HCT116 (cell line): ENCODE data around the gene MBNL2. TPM values are rescaled to one million over a fixed set of nuclear protein-coding genes. Genes with fewer than 3 reads are reported as not detected.

Source experiments
- ATAC-seq: fragments of 200-7000 bp; cut with Tn5 transposase; 2 replicates; pipeline ENCODE4 v1.9.1; 2020; ENCODE audit warnings: mild to moderate bottlenecking, moderate library complexity
- BruUV-seq: library from RNA; stranded (reverse); fragments of 400-500 nt; replicated peaks from 2 replicates; lab custom pipeline; 2021; lab: Mats Ljungman, UMichigan
- CTCF ChIA-PET: fragments of 300-600 bp; sonication (Branson Sonifier 250); formaldehyde crosslinking; loops from one replicate; lab custom pipeline; 2021; ENCODE audit warnings: antibody characterized with exemption; lab: Charles Lee
- POLR2A ChIA-PET: fragments of 300-600, 350-600 bp; sonication (Branson Sonifier 250); formaldehyde crosslinking; loops from one replicate; lab custom pipeline; 2021; ENCODE audit warnings: antibody characterized with exemption; lab: Charles Lee
- RAD21 ChIA-PET, 2 experiments: fragments of 300-600 bp; sonication (Branson Sonifier 250); formaldehyde crosslinking; loops; one replicate each; lab custom pipeline; 2023; ENCODE audit warnings: low total read pairs in 2 of 2; ENCODE audit not compliant: uncharacterized antibody in 2 of 2, unreplicated experiment in 2 of 2, low non-redundant PET in 1 of 2; lab: Charles Lee
- DNase-seq: peaks from one replicate; pipeline ENCODE4 v3.0.0-alpha.2; 2010; ENCODE audit warnings: low read depth, low spot score
- H2AFZ ChIP-seq: fragments of 200-600 bp; shearing (Covaris generic), sonication (generic); 2 replicates; pipeline ENCODE4 v1.6.1; 2017; ENCODE audit warnings: low read depth, mixed run types, mixed read lengths, antibody characterized with exemption, low read length; ENCODE audit not compliant: poor library complexity, severe bottlenecking
- H3K27ac ChIP-seq: 2 replicates; pipeline ENCODE4 v1.5.1; 2012; ENCODE audit warnings: low read depth, low read length
- H3K27me3 ChIP-seq: fragments of 200-600 bp; sonication (generic); 2 replicates; pipeline ENCODE4 v1.6.1; 2016; ENCODE audit warnings: mixed run types, low read length, mixed read lengths; ENCODE audit not compliant: insufficient read depth
- H3K36me3 ChIP-seq, 2 experiments: fragments of 200-500 bp in 1 of 2; fragments of 200-600 bp in 1 of 2; sonication (Bioruptor generic) in 1 of 2; sonication (generic) in 1 of 2; 2 replicates each; pipeline versions ENCODE4 v1.5.1 to v1.6.1; 2014 to 2016; ENCODE audit warnings: low read length in 2 of 2, inconsistent platforms in 1 of 2, mixed read lengths in 1 of 2, mixed run types in 1 of 2; ENCODE audit not compliant: insufficient read depth in 2 of 2, control insufficient read depth in 1 of 2
- H3K4me1 ChIP-seq, 2 experiments: fragments of 200-600 bp in 1 of 2; sonication (generic) in 1 of 2; 2 replicates each; pipeline versions ENCODE4 v1.5.1 to v1.6.1; 2012 to 2017; ENCODE audit warnings: low read length in 2 of 2, inconsistent platforms in 1 of 2, mild to moderate bottlenecking in 1 of 2, mixed read lengths in 1 of 2, mixed run types in 1 of 2, moderate library complexity in 1 of 2; ENCODE audit not compliant: insufficient read depth in 2 of 2, control insufficient read depth in 1 of 2
- H3K4me2 ChIP-seq: fragments of 200-600 bp; sonication (generic); 2 replicates; pipeline ENCODE4 v1.6.1; 2017; ENCODE audit warnings: mixed run types, low read length, mixed read lengths
- H3K4me3 ChIP-seq, 2 experiments: fragments of 200-600 bp in 1 of 2; sonication (generic) in 1 of 2; replicated peaks in 1 of 2; 2 replicates each; pipeline ENCODE4 v1.5.1; 2011 to 2016; ENCODE audit warnings: low read length in 2 of 2, control low read depth in 1 of 2, low read depth in 1 of 2, mild to moderate bottlenecking in 1 of 2, mixed read lengths in 1 of 2, mixed run types in 1 of 2
- H3K79me2 ChIP-seq: fragments of 200-600 bp; sonication (generic); 2 replicates; pipeline ENCODE4 v1.6.1; 2017; ENCODE audit warnings: mild to moderate bottlenecking, mixed run types, low read length, moderate library complexity, mixed read lengths; ENCODE audit not compliant: insufficient read depth
- H3K9ac ChIP-seq: fragments of 200-600 bp; sonication (generic); 2 replicates; pipeline ENCODE4 v1.6.1; 2016; ENCODE audit warnings: low read length, mixed read lengths
- H3K9me2 ChIP-seq: fragments of 200-600 bp; sonication (generic), shearing (Covaris generic); 2 replicates; pipeline ENCODE4 v1.6.1; 2017; ENCODE audit warnings: mixed run types, mild to moderate bottlenecking, moderate library complexity; ENCODE audit not compliant: insufficient read depth
- H3K9me3 ChIP-seq, 2 experiments: fragments of 200-500 bp in 1 of 2; fragments of 200-600 bp in 1 of 2; sonication (Bioruptor generic) in 1 of 2; sonication (generic) in 1 of 2; 2 replicates each; pipeline ENCODE4 v1.6.1; 2014 to 2017; ENCODE audit warnings: low read length in 2 of 2, mixed read lengths in 2 of 2, inconsistent platforms in 1 of 2, low read depth in 1 of 2, mild to moderate bottlenecking in 1 of 2, mixed run types in 1 of 2, moderate library complexity in 1 of 2; ENCODE audit not compliant: control insufficient read depth in 1 of 2, insufficient read depth in 1 of 2
- H4K20me1 ChIP-seq: fragments of 200-600 bp; sonication (generic), shearing (Covaris generic); 2 replicates; pipeline ENCODE4 v1.6.1; 2017; ENCODE audit warnings: mixed run types, mild to moderate bottlenecking, moderate library complexity; ENCODE audit not compliant: insufficient read depth
- CBX3 ChIP-seq: IDR thresholded peaks from 2 replicates; pipeline ENCODE4 v1.6.1; 2012; ENCODE audit warnings: low read depth
- CEBPB ChIP-seq: IDR thresholded peaks from 2 replicates; pipeline ENCODE4 v1.6.1; 2012; ENCODE audit warnings: low read depth
- CTCF ChIP-seq, 3 experiments: fragments of 200-600 bp in 1 of 3; sonication (generic) in 1 of 3; IDR thresholded peaks in 2 of 3; conservative IDR thresholded peaks in 1 of 3; 2 replicates each; pipeline ENCODE4 v1.5.1; 2012 to 2017; ENCODE audit warnings: low read depth in 2 of 3, low read length in 2 of 3, antibody characterized with exemption in 1 of 3, borderline replicate concordance in 1 of 3, control low read depth in 1 of 3, mild to moderate bottlenecking in 1 of 3, mixed read lengths in 1 of 3, mixed run types in 1 of 3, moderate library complexity in 1 of 3; ENCODE audit not compliant: insufficient read depth in 1 of 3
- EGR1 ChIP-seq: IDR thresholded peaks from 2 replicates; pipeline ENCODE4 v1.6.1; 2012; ENCODE audit warnings: low read depth
- ELF1 ChIP-seq: IDR thresholded peaks from 2 replicates; pipeline ENCODE4 v1.6.1; 2012; ENCODE audit warnings: low read depth, borderline replicate concordance
- EZH2 ChIP-seq: fragments of 200-600 bp; sonication (generic); IDR thresholded peaks from 2 replicates; pipeline ENCODE4 v1.6.1; 2017; ENCODE audit warnings: antibody characterized with exemption, mixed run types
- FOSL1 ChIP-seq: IDR thresholded peaks from 2 replicates; pipeline ENCODE4 v1.6.1; 2012; ENCODE audit warnings: low read depth
- JUND ChIP-seq: IDR thresholded peaks from 2 replicates; pipeline ENCODE4 v1.6.1; 2012
- POLR2AphosphoS5 ChIP-seq: IDR thresholded peaks from 2 replicates; pipeline ENCODE4 v1.6.1; 2011; ENCODE audit warnings: mild to moderate bottlenecking, low read depth, low read length, moderate library complexity
- RAD21 ChIP-seq: IDR thresholded peaks from 2 replicates; pipeline ENCODE4 v1.6.1; 2012; ENCODE audit warnings: low read depth, mild to moderate bottlenecking
- SIN3A ChIP-seq: IDR thresholded peaks from 2 replicates; pipeline ENCODE4 v1.6.1; 2012; ENCODE audit warnings: low read depth
- SP1 ChIP-seq: IDR thresholded peaks from 2 replicates; pipeline ENCODE4 v1.6.1; 2012; ENCODE audit warnings: low read depth
- SRF ChIP-seq: IDR thresholded peaks from 2 replicates; pipeline ENCODE4 v1.6.1; 2012; ENCODE audit warnings: low read depth
- TCF7L2 ChIP-seq: IDR thresholded peaks from 2 replicates; pipeline ENCODE4 v1.7.0; 2011; ENCODE audit warnings: borderline replicate concordance, inconsistent platforms; ENCODE audit not compliant: insufficient read depth, insufficient read length; ENCODE audit errors: extremely low read depth
- ZBTB33 ChIP-seq: IDR thresholded peaks from 2 replicates; pipeline ENCODE4 v1.6.1; 2011; ENCODE audit warnings: mild to moderate bottlenecking, low read length, moderate library complexity; ENCODE audit not compliant: insufficient replicate concordance; ENCODE audit errors: extremely low read depth
- ZNF274 ChIP-seq: fragments of 200-500 bp; sonication (Bioruptor generic); IDR thresholded peaks from 2 replicates; pipeline ENCODE4 v1.6.1; 2014; ENCODE audit warnings: mild to moderate bottlenecking, low read depth, low read length, inconsistent platforms
- intact Hi-C: fragments of 100-400 bp; cut with micrococcal nuclease; formaldehyde crosslinking; loops from 2 replicates; pipeline ENCODE4 v1.10.0; 2022
- total RNA-seq: library from RNA; stranded (reverse); gene quantifications from one replicate; pipeline ENCODE4 v1.2.1, GENCODE V29; 2021; ENCODE audit not compliant: unreplicated experiment
- TF ChIP-seq, protein P1 (sequence below): IDR thresholded peaks from 2 replicates; pipeline ENCODE4 v1.6.1; 2012; ENCODE audit warnings: low read depth
- TF ChIP-seq, protein P2 (sequence below): IDR thresholded peaks from 2 replicates; pipeline ENCODE4 v1.6.1; 2012

Gene MBNL2
- total RNA-seq, 1 experiment from 2014 or later = 73.9 TPM

GRCh38 chr13:97382276-97382675 is 160.1 kb downstream of the MBNL2 start (continued):
- TF ChIP-seq EGR1 = no peak
- TF ChIP-seq SIN3A = no peak
- no peak for TF ChIP-seq RAD21
- TF ChIP-seq SP1 = no peak
- TF ChIP-seq TCF7L2 = no peak

GRCh38 chr13:97384371-97384770 is 162.2 kb downstream of the MBNL2 start:
- ATAC-seq = no peak
- no peak for DNase-seq
- no peak overlapping the region for H3K27ac ChIP-seq
- no TSS peak for BruUV-seq
- H3K9me3 ChIP-seq = no peaks in the 10 kb centered on the region
- RAD21 ChIA-PET = no interaction called here
- H3K36me3 ChIP-seq = peaks cover 4 to 10% of the 10 kb centered on the region in 2 experiments; a peak in 1 of 4 replicates
- H3K4me3 ChIP-seq = no peak overlapping the region
- no peaks in the 10 kb centered on the region for H3K79me2 ChIP-seq
- no peaks in the 10 kb centered on the region for H3K9me2 ChIP-seq
- H4K20me1 ChIP-seq = no peaks in the 10 kb centered on the region
- POLR2A ChIA-PET = no interaction called here
- CTCF ChIA-PET = no interaction called here
- no peaks in the 10 kb centered on the region for H3K4me1 ChIP-seq
- H2AFZ ChIP-seq = no peak overlapping the region
- H3K4me2 ChIP-seq = no peak overlapping the region
- TF ChIP-seq CBX3 (no peak), ELF1 (no peak), EZH2 (no peak), SP1 (no peak), TCF7L2 (no peak), ZBTB33 (no peak), SRF (no peak), CEBPB (no peak), SIN3A (no peak), POLR2AphosphoS5 (no peak), JUND (no peak), FOSL1 (no peak), CTCF (IDR thresholded peaks at IDR 0.05 in 2 of 3, conservative IDR thresholded peaks at IDR 0.05 in 1 of 3; ENCODE audit: borderline replicate concordance in 1 of 3, insufficient read depth in 1 of 3, low read depth in 2 of 3, low read length in 2 of 3) (no peak), EGR1 (no peak), ZNF274 (no peak)
- TF ChIP-seq, protein P1, sequence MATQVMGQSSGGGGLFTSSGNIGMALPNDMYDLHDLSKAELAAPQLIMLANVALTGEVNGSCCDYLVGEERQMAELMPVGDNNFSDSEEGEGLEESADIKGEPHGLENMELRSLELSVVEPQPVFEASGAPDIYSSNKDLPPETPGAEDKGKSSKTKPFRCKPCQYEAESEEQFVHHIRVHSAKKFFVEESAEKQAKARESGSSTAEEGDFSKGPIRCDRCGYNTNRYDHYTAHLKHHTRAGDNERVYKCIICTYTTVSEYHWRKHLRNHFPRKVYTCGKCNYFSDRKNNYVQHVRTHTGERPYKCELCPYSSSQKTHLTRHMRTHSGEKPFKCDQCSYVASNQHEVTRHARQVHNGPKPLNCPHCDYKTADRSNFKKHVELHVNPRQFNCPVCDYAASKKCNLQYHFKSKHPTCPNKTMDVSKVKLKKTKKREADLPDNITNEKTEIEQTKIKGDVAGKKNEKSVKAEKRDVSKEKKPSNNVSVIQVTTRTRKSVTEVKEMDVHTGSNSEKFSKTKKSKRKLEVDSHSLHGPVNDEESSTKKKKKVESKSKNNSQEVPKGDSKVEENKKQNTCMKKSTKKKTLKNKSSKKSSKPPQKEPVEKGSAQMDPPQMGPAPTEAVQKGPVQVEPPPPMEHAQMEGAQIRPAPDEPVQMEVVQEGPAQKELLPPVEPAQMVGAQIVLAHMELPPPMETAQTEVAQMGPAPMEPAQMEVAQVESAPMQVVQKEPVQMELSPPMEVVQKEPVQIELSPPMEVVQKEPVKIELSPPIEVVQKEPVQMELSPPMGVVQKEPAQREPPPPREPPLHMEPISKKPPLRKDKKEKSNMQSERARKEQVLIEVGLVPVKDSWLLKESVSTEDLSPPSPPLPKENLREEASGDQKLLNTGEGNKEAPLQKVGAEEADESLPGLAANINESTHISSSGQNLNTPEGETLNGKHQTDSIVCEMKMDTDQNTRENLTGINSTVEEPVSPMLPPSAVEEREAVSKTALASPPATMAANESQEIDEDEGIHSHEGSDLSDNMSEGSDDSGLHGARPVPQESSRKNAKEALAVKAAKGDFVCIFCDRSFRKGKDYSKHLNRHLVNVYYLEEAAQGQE = no peak
- TF ChIP-seq, protein P2, sequence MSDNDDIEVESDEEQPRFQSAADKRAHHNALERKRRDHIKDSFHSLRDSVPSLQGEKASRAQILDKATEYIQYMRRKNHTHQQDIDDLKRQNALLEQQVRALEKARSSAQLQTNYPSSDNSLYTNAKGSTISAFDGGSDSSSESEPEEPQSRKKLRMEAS = no peak
- no peaks in the 10 kb centered on the region for H3K27me3 ChIP-seq
- intact Hi-C loops = no loop called here
- no peak overlapping the region for H3K9ac ChIP-seq
